Karpas-422 (cell line): ENCODE data around the gene AIRE. TPM values are rescaled to one million over a fixed set of nuclear protein-coding genes. Genes with fewer than 3 reads are reported as not detected.
"Not testable (repeated sequence)": the region's sequence is repeated elsewhere in the genome, so short reads cannot be mapped to it uniquely, and the experiment has no call there.

ENCODE experiments used
- DNase-seq: peaks from one replicate; pipeline ENCODE4 v3.0.0-alpha.2; 2015
- H2AFZ ChIP-seq: fragments of 200-600 bp; sonication (generic); 2 replicates; pipeline ENCODE4 v1.6.1; 2014; ENCODE audit warnings: antibody characterized with exemption, low read length, mixed read lengths
- H3K27ac ChIP-seq: fragments of 200-600 bp; sonication (generic); 2 replicates; pipeline ENCODE4 v1.5.1; 2014; ENCODE audit warnings: mild to moderate bottlenecking, low read length, moderate library complexity
- H3K27me3 ChIP-seq: fragments of 200-600 bp; sonication (generic); 2 replicates; pipeline ENCODE4 v1.6.1; 2014; ENCODE audit warnings: low read length, mixed read lengths
- H3K36me3 ChIP-seq: fragments of 200-600 bp; sonication (generic); 2 replicates; pipeline ENCODE4 v1.6.1; 2014; ENCODE audit warnings: low read length, mixed read lengths; ENCODE audit not compliant: insufficient read depth
- H3K4me1 ChIP-seq: fragments of 200-600 bp; sonication (generic); 2 replicates; pipeline ENCODE4 v1.6.1; 2014; ENCODE audit warnings: mild to moderate bottlenecking, low read length, mixed read lengths
- H3K4me2 ChIP-seq: fragments of 200-600 bp; sonication (generic); 2 replicates; pipeline ENCODE4 v1.6.1; 2014; ENCODE audit warnings: low read length, low read depth, mild to moderate bottlenecking; ENCODE audit not compliant: poor library complexity, severe bottlenecking
- H3K4me3 ChIP-seq: fragments of 200-600 bp; sonication (generic); 2 replicates; pipeline ENCODE4 v1.5.1; 2014; ENCODE audit warnings: mild to moderate bottlenecking, antibody characterized with exemption, low read length, mixed read lengths
- H3K79me2 ChIP-seq: fragments of 200-600 bp; sonication (generic); 2 replicates; pipeline ENCODE4 v1.6.1; 2014; ENCODE audit warnings: mild to moderate bottlenecking, low read length, mixed read lengths
- H3K9ac ChIP-seq: fragments of 200-600 bp; sonication (generic); 2 replicates; pipeline ENCODE4 v1.6.0; 2014; ENCODE audit warnings: low read length
- H3K9me2 ChIP-seq: fragments of 200-600 bp; sonication (generic), shearing (Covaris generic); replicated peaks from 2 replicates; pipeline ENCODE4 v1.6.0; 2014; ENCODE audit warnings: mild to moderate bottlenecking, low read length, moderate library complexity; ENCODE audit not compliant: insufficient read depth
- H3K9me3 ChIP-seq: fragments of 300-700, 200-600 bp; sonication (generic); 2 replicates; pipeline ENCODE4 v1.6.1; 2014; ENCODE audit warnings: low read length, mixed read lengths
- H4K20me1 ChIP-seq: fragments of 200-600 bp; sonication (generic); 2 replicates; pipeline ENCODE4 v1.6.1; 2014; ENCODE audit warnings: mild to moderate bottlenecking, antibody characterized with exemption, low read length, low read depth; ENCODE audit not compliant: insufficient read depth
- total RNA-seq: library from RNA; depleted of rRNA; stranded (reverse); fragments of >200 nt; shearing (Covaris generic); gene quantifications from 2 replicates; pipeline ENCODE4 v1.2.3, GENCODE V29; 2014; ENCODE audit warnings: low replicate concordance; rRNA removed

Gene AIRE
- total RNA-seq = not detected in 2 replicates

- Histone ChIP-seq H4K20me1 (no peaks in the 10 kb centered on the region), H3K79me2 (no peaks in the 10 kb centered on the region), H3K4me3 (no peak within 1 kb of the TSS), H3K27ac (no peak within 1 kb of the TSS), H3K9ac (no peak within 1 kb of the TSS), H3K4me1 (peaks cover 6% of the 10 kb centered on the region), H3K9me2 (no peaks in the 10 kb centered on the region), H3K9me3 (no peaks in the 10 kb centered on the region), H3K4me2 (no peak within 1 kb of the TSS), H2AFZ (no peak within 1 kb of the TSS), H3K27me3 (no peaks in the 10 kb centered on the region), H3K36me3 (no peaks in the 10 kb centered on the region)
- DNase-seq = no peak
Observed at GRCh38 chr21:44285138-44285992, at the start of gene AIRE. TSS of gene AIRE (plus strand) at chr21:44285876. CDS start at chr21:44286007, 131 bp downstream.

DNA sequence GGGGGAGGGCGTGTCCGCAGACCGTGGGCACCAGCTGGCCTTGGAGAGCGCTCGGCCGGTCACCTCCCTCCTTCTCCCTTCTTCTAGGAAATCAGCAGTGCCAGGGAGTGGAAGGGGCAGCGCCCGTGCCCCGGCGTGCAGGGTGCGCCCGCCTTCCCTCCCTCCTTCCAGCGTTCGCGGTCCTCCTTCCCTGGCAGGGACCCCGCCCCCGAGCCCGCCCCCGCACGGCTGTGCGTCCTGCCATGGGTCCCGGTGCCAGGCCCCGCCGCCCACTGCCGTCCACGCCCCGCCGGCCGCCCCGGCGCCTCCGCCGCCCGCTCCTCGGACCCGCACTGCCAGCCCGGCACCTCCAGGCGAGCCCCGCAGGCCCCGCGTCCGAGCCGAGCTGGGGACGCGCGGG lies 45.3 kb upstream of the AIRE start:
- not testable (repeated sequence) for H3K4me2 ChIP-seq, H3K9ac ChIP-seq, H3K79me2 ChIP-seq, DNase-seq, H4K20me1 ChIP-seq, H3K9me2 ChIP-seq, H3K27ac ChIP-seq, H3K36me3 ChIP-seq, H3K4me1 ChIP-seq, H3K4me3 ChIP-seq, H3K9me3 ChIP-seq, H3K27me3 ChIP-seq, H2AFZ ChIP-seq

DNA sequence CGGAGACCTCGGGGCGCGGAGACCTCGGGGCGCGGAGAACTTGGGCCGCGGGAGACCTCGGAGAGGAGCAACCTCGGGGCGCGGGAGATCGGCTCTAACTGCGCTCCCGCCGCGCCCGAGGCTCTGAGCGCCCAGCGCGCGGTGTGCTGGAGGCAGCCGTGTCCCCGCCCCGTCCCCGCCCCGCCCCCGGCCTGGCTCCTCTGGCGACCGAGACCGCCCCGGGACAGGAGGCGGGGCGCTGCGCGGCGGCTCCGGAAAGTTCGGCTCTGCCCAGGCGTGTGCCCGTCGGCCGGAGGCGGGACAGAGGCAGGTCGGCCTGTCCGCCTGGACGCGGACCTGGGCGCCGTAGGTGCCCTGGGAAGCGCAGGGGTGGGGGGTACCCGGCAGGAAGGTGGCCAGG lies 44.8 kb upstream of the AIRE start, which contains the start of gene ICOSLG:
Gene ICOSLG, minus strand, starts transcription at position 102 of the 400 bp plus-strand sequence. CDS start 126 bp downstream, outside the sequence.
- not testable (repeated sequence) for H3K9me3 ChIP-seq, H3K27me3 ChIP-seq, H3K4me2 ChIP-seq, H3K79me2 ChIP-seq, H3K4me3 ChIP-seq, DNase-seq, H3K4me1 ChIP-seq, H3K9me2 ChIP-seq, H4K20me1 ChIP-seq, H3K36me3 ChIP-seq, H3K9ac ChIP-seq, H3K27ac ChIP-seq, H2AFZ ChIP-seq

DNA sequence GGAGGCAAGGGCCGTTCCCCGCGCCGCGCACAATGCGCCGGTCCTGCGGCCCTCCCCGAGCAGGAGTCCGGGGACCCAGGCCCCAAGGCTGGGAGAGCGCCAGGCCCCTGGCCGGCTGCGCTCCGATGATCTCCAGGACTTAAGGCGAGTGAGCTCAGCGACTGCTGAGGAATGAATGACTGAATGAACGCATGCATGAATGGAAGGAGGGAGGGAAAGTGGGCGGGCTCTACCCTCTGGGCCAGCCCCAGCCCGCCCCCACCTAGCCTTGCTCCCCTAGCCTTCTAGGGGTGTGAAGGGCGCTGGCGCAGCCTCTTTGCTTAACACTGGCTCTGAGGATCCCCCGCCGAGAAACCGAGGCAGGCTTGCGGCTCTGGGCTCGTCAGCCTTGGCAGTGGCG lies 44.4 kb upstream of the AIRE start:
- not testable (repeated sequence) for H3K9me3 ChIP-seq, H2AFZ ChIP-seq, H3K27me3 ChIP-seq, H3K4me1 ChIP-seq, H3K4me2 ChIP-seq, H4K20me1 ChIP-seq, H3K36me3 ChIP-seq, DNase-seq, H3K27ac ChIP-seq, H3K9ac ChIP-seq, H3K9me2 ChIP-seq, H3K79me2 ChIP-seq, H3K4me3 ChIP-seq

DNA sequence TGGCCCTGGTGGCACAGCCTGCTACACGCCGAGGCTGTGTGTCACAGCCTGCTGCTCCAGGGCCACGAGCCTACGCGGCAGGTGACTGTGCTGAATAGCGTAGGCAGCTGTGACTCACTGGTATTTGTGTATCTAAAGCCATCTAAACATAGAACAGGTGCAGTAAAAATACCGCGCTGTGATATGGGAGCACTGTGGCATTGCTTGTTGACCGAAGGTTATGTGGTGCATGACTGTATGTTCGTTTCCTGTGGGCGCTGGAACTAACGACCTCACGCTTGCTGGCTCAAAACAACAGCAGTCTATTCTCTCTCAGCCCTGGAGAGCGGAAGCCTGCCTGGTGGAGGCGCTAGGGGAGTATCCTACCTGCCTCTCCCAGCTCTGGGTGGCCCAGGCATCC lies 41.7 kb upstream of the AIRE start:
- not testable (repeated sequence) for H3K9me3 ChIP-seq, H3K36me3 ChIP-seq, H3K4me3 ChIP-seq, H3K79me2 ChIP-seq, H3K27ac ChIP-seq, H3K4me2 ChIP-seq, H4K20me1 ChIP-seq, H2AFZ ChIP-seq, DNase-seq, H3K4me1 ChIP-seq, H3K9me2 ChIP-seq, H3K9ac ChIP-seq, H3K27me3 ChIP-seq

- H3K4me1 ChIP-seq, H3K9me3 ChIP-seq, H3K36me3 ChIP-seq, H3K27ac ChIP-seq, H3K4me3 ChIP-seq, H2AFZ ChIP-seq, DNase-seq, H3K4me2 ChIP-seq, H3K9ac ChIP-seq, H3K79me2 ChIP-seq, H4K20me1 ChIP-seq, H3K9me2 ChIP-seq, H3K27me3 ChIP-seq: not testable (repeated sequence)
Observed at GRCh38 chr21:44247904-44248303, 37.8 kb upstream of the AIRE start.

- not testable (repeated sequence) for DNase-seq, H3K4me2 ChIP-seq, H3K27me3 ChIP-seq, H3K9me3 ChIP-seq, H3K9ac ChIP-seq, H3K4me3 ChIP-seq, H3K27ac ChIP-seq, H3K36me3 ChIP-seq, H3K79me2 ChIP-seq, H3K4me1 ChIP-seq, H2AFZ ChIP-seq, H3K9me2 ChIP-seq, H4K20me1 ChIP-seq
Observed at GRCh38 chr21:44249204-44250037, 36.3 kb upstream of the AIRE start.
